ENCODE results near the gene FBXL13. TPM values are rescaled to one million over a fixed set of nuclear protein-coding genes. Genes with fewer than 3 reads are reported as not detected.

FBXL13 gene
- 0.30 and 0.34 TPM in 2 replicates for total RNA-seq

DNA sequence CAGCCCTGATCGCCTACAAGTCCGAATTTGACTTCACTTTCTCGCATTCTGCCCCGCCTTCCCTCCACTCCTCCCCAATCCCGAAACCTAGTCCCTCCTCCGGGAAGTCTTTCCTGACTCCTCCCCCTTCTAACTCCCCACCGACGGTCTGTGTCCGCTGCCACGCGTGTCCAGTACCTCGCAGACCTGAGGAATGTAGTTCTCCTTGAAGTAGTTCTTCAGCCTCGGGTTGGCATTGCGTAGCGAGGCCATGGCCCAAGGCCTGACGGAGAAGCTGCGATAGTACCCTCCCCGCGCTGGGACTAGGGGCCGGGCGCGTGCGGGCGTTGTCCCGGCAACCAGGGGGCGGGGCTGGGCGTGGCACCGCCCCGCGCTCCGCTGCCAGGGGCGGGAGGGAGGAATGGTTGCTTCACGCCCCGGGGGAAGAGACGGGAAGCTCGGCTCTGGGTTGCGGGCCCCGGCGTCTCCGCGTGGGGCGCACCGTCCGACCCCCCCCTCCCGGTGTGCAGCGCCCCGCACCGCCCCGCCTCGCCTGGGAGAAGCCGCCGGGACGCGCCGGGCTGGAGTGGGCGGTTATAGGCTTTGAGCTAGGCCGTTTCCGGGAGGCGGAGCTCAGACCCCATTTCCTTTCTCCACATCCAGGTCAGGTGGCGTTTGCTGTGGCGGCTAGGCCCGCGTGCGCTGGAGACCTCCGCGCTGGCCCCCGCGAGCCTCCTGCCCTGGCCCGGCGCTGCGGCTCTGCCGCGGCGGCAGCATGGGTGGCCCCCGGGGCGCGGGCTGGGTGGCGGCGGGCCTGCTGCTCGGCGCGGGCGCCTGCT is at the start of gene FBXL13, which contains the start of gene ARMC10:
Gene FBXL13, minus strand, starts transcription at position 278 of the 818 bp plus-strand sequence.
Gene ARMC10, plus strand, starts transcription at position 622 of the 818 bp plus-strand sequence. Its CDS starts 133 bp downstream, at position 755.

DNA sequence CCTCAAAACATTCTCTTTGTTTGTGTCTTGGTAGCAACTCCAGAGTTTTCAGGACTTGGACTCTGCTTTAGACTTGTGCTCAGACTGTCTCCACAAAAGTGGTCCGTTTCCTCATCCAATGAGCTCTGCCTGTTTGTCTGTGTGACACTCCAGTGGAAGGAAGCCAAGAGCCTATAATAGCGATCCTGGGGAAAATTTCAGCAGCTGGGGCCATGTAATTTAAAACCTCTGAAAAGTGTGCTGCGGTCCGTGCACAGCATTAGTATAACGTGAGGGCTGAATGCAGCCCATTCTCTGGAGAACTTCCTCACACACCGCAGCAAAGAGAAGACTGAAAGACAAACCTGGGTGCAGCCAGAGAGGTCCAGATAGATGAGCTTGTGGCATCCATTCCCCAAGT is 161.9 kb downstream of the FBXL13 start, which contains the start of gene LRRC17:
Gene LRRC17, plus strand, starts transcription at position 259 of the 400 bp plus-strand sequence. CDS start 20,914 bp downstream, outside the sequence.

Other genes starting within 250 kb of the FBXL13 start
- 75.3 and 76.6 TPM in 2 replicates for gene LRRC17, start 161.8 kb downstream of the FBXL13 start, total RNA-seq
- 26.0 and 34.8 TPM in 2 replicates for gene ARMC10, start 344 bp upstream of the FBXL13 start, total RNA-seq
- 1.2 and 1.3 TPM in 2 replicates for gene NAPEPLD, start 74.3 kb upstream of the FBXL13 start, total RNA-seq
- gene PMPCB, start 222.6 kb upstream of the FBXL13 start, total RNA-seq, result 47.7 and 53.2 TPM in 2 replicates